ENCODE results near the gene PDLIM5.
"Not testable (repeated sequence)": the region's sequence is repeated elsewhere in the genome, so short reads cannot be mapped to it uniquely, and the experiment has no call there.

The PDLIM5 gene

DNA sequence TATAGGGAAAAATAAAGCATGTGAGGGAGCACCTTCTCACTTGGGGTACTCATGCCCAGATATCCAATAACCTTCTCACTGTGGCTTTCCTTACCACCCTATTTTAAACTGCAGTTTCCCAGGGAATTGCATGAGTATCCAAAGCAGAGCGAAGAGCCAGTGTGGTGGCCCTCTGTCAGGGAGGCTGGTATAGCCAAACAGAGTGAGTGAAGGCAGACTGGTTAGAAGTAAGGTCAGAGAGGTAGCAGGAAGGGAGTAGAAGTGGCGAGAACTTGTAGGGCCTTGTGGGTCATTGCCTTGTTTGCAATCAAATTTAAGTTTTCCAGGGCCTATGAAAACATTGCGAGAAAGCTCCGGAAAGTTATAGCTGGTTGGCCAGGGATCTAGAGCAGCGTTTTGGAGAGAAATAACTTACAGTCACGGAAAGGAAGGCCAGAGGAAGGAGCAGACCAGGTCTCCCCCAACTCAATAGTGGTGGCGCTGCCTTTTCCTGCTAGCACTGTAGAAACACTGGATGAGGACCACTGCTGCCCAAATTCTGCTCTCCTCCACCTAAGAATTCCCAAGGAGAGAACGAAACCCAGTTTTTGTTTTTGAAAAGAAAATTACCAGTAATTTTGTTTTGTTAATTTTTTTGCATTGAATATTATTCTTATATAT, 77.2 kb downstream of the PDLIM5 start:
- no peak for DNase-seq (ENCODE audit: low read depth)

DNA sequence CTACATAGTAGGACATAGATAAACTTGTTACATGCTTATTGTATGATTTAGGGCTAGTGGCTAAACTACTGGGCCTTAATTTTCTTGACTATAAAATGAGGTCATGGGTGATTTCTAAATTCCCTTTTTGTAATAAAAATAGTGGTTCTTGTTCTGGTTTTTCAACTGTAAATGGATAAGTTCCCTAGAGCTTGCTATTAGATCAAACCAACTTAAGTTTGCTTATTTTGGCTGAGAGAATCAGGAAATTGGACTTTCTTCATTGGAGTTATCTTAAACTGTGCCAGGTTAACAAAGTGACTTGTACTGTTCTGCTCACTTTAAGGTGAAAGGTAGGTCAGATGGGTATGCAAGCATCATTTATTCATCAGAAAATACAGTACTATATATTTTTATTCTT, 78.3 kb downstream of the PDLIM5 start:
- no peak for DNase-seq (ENCODE audit: low read depth)

DNA sequence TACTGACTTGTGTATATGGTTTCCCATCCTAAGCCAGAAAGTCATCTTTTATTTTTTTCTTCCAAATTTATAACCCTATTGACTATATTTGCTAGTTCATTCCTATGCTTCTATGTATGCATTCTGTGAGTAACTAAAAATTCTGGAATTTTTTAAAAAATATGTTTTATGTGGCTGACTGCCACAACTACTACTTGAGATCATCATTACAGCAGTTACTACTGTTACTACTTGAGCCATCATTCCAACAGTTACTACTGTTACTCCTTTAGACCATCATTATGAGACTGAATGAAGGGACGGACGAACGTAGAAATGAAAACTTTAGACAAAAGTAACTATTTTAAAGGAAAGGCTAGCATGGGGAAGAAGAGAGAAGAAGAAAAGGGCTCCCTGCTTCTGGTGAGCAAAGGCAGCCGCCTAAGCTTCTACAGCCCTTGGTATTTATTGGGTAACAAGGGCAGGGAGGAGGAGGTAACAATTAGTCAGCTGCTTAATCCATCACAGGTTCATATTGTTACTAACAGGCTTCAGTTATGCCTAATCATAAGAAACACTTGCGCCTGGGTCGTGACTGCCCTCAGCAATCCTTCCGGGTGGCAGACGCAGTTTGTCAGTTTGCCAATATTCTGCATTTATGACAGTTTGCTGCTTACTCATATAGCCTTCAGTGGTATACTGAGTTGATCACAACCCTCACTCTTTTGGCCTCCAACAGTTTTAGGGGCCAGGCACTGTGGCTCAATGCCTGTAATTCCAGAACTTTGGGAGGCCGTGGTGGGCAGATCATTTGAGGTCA, 80.4 kb downstream of the PDLIM5 start:
- peak; percentile 85 for DNase-seq (ENCODE audit: low read depth)

DNA sequence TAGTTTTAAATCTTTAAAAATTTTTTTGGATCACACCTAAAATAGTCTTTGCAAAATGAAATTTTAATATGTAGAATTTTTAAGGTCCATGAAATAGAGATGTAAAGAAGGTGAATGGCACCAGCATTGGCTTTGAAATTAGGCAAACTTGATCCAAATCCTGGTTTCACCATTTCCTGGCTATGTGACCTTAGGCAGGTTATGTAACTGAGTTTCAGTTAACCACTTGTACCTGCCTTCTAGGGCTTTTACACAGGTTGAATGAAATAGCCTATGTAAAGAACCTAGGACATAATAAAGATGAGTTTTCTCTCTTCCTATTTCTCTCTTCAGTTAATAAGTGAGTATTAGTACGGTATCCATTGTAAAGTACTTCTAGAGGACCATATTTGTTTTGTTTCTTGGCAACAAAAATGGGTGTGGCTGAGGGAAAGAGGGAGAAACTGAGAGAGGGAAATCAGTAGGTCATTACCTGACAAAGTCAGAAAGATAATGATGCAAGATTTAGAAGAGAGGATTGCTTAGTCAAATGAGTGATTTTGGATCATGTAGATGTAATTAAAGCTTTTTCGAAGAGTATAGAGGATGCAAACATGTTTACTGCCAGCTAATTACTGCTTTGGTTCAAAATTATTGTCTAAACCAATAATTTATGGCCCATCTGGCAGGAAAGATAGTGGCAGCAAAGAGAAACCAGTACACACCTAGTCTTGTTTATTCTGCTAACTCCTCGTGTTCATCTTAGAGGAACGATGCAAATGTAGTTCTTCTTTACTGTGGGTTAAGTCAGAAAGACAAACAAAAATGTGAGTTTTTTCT, 81.9 kb downstream of the PDLIM5 start:
- DNase-seq (ENCODE audit: low read depth), result no peak

DNA sequence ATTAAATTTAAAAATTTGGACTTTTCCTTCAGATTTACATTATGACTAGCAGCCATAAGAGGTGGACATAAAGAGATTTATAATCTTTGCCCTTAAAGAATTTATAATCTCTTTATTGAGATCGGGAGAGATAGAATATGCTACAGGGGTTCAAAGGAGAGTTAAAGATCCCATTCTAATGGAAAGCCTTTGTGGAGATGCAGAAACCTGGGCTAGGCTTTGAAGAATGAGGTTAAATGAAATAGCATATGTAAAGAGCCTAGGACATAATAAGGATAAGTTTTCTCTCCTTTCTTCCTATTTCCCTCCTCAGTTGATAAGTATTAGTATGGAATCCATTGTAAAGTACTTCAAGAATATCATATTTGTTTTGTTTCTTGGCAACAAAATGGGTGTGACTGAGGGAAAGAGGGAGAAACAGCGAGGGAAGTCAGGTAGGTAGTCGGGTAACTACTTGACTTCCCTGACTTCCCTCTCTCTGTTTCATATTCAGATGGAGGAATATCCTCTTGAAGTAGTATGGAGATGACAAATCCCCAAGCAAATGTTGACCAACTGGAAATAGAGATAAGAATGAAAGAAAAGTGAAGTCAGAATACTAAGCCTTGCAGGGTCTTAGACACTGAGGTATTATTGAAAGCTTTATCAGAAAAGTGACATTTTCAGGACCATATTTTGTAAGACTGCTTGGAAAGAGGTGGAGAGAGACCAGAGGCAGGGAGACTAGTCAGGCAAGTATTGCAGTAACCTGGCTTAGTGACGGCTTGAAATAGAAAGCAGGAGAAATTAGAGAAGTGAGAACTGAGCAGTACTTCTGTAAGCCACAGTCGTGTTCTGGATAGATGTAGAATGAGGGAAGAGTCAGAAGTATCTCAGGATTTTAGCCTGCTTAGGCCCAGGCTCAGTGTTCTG, 82.9 kb downstream of the PDLIM5 start:
- no peak for DNase-seq (ENCODE audit: low read depth)

DNA sequence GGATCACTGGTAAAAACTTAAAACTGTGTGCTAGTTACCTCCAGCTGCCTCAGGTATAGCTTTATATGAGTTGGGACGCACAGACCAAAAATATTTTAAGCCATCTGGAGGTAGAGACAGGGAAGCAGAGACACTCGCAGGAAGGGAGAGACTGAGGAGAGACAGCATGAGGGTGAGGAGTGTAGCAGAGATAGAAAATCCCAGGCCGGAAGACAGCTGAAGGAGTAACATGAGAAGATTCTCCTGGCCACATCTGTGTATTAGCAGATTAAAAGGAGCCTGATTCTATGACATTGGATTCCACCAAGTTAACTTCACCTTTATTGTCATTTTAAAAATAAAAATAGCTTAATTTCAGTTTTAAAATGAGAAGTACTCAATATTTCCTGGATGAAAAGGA, 84.3 kb downstream of the PDLIM5 start:
- DNase-seq (ENCODE audit: low read depth), result peak; percentile 61

DNA sequence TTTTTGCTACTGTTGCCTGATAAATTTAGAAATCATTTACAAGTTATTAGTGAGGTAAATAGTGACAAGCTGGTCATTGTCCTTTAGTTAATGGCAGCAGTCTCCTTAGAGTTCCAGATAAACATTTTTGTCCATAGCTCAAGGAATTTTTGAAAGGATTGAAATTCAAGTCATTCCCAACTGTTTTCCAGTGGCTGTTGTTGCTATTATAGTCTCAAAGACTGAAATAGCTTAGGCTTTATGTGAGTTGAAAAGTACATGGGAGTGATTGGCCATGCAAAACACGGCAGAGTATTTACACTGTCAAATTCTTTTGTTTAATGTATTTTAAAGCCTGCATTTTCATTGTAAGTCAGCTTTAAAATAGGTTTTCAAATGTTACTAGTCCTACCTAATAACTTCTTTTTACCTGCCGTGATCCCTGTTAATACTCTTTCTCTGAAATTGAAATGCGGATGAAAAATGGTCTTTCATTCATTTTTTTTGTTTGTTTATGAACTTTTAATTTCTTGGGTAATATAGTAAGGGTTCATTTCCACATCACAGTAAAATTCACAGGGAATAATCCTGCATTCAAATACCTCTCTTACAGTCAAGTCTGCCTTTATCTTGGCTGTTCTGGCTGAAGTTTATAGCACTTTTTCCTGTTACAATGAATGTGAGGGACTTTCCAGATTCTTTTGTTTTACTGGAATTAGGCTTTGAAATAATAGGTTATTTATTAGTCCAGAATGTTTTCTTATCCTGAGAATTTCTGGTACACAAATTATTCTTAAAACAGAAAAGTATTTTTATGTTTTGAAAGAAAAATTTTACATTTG, 85.1 kb downstream of the PDLIM5 start:
- no peak for DNase-seq (ENCODE audit: low read depth)

DNA sequence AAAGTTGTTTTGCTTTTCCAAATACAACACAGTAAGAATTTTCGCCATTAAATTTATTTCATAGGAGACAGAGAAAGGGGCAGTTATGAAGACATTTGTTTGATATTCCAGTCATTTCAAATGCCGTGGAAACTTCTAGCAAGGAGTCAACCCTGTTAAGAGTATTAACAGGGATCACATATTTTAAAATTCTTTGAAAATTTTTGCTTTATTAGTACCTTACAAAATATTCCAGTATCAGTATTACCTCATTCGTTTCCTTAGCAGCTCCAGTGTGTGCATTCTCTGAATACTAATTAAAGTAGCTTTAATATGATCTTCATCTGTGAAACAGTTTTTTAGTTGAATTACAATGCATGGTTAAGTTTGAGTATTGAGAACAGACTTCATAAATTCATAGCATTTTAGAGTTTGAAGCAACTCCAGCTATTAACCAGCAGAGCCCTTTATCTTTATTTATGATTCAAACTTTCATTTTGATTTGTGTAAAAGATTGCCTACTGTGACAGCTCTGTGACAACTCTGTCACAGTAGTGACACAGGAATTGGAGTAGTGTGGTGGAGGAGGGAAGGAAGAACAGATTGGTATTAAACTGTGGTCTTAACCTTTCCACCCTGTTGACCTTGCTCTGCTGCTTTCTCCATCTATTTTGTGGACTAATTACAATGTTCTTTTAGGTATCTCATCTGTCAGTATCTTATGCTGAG, 86.3 kb downstream of the PDLIM5 start:
- no peak for DNase-seq (ENCODE audit: low read depth)

DNA sequence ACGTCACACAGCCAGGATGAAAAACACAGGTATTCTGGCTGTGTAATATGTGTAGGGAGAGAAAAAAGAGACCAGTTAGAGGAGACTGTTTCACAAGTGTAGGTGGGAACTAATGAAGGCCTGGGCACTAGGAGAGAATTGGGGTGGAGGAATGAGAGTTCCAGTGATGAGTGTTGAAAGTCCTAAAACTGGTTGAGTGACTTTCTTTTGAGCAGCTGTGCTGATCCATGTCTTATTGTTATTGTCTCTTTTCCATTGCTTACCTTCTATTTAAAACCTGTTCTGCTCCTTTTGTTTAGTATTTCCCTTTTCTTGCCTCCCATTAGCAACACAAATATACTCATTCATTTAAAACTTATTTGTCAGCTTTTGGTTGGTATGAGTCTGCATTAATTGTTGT, 88.7 kb downstream of the PDLIM5 start:
- DNase-seq (ENCODE audit: low read depth), result no peak

DNA sequence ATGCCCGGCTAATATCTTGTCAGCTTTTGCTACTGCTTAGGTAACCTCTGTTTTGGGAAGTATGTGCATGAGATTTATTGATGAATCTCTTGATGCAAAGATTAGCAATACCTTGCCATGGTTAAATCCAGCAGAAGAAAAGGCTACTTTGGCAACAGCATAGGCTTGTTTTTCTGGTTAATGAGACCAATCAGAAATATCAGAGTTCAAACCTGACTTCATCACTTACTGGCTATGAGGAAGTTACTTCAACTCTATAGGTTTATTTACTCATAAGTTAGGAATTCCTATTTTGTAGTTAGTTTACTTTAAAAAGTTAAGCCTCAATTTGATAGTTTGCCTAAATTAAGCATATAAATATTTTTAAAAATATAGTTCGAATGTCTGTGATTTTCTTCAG, 93.1 kb downstream of the PDLIM5 start:
- peak; percentile 57 for DNase-seq (ENCODE audit: low read depth)

DNA sequence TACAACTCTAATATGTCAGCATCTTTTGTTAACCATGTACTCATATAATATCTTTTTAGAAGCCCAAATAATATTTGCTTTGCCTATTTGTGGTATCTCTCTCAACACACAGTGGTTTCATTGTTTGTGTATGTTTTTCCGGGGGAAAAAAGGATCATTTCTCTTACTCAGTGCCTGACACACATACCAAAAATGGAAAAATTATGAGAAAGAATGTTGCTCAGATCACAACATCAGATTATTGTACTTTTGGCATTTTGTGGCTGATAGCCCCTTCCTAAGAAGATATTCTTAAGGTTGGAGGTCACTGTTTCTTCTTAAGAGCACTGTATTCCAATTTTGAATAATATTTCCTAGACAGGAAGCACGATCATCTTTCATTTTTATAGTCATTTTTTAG, 93.6 kb downstream of the PDLIM5 start:
- peak; percentile 90 for DNase-seq (ENCODE audit: low read depth)

DNA sequence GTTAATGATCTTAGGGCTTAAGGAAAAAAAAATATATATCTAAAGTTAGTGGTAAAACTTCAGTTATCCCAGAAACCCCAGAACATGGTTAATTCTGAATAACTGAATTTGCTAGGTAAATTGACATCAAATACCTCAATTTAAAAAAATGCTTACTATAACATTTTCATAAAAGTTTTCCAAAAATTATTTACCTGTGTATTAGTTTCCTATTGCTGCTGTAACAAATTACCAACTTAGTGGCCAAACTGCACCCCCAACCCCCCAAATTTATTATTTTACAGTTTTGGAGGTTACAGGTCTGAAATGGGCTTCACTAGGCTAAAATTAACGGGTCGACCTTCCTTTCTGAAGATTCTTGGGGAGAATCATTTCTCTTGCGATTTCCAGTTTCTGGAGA, 95.2 kb downstream of the PDLIM5 start:
- no peak for DNase-seq (ENCODE audit: low read depth)

DNA sequence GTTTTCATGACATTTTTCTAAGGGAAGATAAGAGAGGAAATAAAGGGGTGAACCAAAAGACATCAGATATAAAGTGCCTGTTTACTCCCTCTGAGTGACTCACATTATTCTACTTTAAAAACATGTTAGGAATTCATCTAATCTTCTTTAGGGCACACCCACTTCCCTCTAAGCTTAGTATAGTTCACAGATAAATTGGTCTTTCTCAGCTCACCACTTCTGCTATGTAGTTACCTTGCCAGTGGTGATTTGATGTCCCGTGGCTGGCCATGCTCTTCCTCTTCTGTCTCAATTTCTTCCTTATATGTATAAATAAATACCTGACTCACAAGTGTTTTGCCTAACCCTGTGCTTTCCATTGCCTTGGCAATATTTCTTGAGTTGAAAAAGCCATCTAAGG, 96.8 kb downstream of the PDLIM5 start:
- peak; percentile 98 for DNase-seq (ENCODE audit: low read depth)

DNA sequence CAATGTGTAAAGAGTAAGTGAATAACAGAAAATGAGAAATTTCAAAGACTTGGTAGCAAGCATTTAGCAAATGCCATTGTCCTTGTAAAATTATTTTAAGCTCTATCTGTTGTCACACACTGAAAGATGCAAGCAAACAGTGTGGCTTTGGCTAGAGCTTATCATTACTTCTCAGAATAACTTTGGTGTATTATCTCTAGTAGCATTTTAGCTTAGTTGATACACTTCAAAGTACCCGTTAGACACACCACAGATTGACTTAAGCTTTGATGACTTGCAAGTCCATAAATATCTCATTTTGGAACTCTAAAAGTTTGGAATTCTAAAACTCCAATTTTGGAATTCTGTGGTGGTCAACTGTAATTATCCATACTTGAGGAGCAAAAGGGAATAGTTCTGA, 98.6 kb downstream of the PDLIM5 start:
- DNase-seq (ENCODE audit: low read depth), result no peak

DNA sequence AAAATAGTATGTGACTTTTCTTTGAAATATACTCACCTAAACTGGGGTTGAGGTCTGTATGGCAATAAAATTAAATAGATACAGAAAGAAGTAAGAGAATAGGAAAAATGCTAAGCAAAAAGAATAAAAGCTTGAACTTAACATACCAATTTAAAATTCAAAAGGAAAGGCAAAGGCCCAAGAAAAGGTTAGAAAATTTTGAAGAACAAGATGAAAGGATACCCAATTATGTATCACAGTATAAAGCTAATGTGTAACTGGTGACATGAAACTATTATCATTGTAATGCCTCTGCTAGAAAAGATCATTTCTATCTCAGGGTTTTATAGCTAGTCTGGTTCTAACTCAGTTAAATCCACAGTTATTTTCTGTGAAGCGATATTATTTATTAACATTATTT, 99.1 kb downstream of the PDLIM5 start:
- DNase-seq (ENCODE audit: low read depth), result no peak

DNA sequence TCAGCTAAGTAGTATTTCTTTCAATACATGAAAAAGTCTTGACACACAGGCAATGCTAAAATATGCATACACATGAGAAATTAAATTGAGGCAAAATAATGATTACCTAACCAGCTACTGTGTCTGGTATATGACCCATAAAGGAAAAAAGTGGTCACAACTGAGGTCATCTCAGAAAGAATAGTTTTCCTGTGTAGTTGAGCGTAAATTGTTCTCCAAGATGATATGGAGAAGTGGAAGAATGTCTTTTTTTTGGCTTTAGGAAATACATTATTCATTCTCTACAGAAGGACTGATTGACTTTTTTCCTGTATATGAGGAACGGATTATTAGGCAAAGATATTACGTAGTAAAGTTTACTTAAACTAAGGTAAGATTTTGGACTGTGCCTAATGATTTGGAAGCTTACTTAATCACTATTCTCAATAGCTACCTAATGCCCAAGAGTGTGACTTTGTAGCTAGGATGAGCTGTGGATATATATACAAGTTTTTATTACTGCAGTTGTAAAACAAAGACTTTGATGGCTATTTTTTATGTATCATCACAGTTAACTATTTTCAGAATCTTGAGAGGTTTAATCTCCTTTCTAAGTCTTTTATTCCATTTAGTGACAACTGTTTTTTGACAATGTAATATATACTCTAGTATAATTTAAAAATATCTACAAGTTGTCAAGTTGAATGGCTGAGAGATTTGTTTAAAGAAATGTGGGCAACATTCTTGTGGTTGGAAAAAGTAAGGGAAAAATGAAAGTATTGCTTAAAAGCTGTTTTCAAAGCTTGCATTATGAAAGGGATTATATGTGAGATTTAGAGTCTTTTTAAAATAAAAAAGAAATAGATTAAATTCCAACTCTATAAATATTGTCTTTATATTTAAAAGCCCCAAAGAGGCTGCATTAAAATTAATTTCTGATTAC, 100.2 kb downstream of the PDLIM5 start:
- DNase-seq (ENCODE audit: low read depth), result peak; percentile 85

DNA sequence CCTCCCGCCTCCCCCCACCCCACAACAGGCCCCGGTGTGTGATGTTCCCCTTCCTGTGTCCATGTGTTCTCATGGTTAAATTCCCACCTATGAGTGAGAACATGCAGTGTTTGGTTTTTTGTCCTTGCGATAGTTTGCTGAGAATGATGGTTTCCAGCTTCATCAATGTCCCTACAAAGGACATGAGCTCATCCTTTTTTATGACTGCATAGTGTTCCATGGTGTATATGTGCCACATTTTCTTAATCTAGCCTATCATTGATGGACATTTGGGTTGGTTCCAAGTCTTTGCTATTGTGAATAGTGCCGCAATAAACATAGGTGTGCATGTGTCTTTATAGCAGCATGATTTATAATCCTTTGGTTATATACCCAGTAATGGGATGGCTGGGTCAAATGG, 104.3 kb downstream of the PDLIM5 start:
- DNase-seq (ENCODE audit: low read depth), result not testable (repeated sequence)

DNA sequence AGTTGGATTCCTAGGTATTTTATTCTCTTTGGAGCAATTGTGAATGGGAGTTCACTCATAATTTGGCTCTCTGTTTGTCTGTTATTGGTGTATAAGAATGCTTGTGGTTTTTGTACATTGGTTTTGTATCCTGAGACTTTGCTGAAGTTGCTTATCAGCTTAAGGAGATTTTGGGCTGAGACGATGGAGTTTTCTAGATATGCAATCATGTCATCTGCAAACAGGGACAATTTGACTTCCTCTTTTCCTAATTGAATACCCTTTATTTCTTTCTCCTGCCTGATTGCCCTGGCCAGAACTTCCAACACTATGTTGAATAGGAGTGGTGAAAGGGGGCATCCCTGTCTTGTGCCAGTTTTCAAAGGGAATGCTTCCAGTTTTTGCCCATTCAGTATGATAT, 105.9 kb downstream of the PDLIM5 start:
- DNase-seq (ENCODE audit: low read depth), result not testable (repeated sequence)

DNA sequence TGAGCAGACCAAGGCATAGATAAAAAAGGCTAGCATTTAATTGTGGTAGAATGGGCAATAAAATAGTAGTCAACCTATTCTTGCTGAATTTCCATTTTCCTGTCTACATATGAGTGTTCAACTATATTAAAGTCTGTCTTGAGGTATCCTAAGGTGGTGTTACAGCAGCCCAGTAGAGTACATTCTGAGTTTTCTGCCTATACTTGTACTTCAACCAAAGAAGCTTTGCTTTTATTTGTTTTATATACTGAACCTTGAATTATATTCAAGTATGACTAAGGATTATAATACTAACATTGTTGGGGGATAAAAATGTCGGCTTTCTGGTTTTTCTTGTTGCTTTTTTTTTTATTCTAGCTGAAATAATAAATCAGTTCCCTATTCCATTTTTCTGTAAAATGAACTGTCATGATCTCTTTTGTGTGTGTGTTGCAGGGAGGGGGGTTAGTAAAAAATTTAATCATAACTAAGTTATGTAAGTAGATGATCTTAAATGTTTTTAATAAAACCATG, 106.7 kb downstream of the PDLIM5 start:
- no peak for DNase-seq (ENCODE audit: low read depth)

All from iris pigment epithelial cell (primary cell).